ENCODE data around the gene LOXL1. TPM values are rescaled to one million over a fixed set of nuclear protein-coding genes. Genes with fewer than 3 reads are reported as not detected.

LOXL1 gene
- total and polyA plus RNA-seq, 9 of the 15 experiments (the other 6 are each of a cell fraction or from before 2014, with no cell fraction given) = 0.14 TPM; not detected in 8

DNA sequence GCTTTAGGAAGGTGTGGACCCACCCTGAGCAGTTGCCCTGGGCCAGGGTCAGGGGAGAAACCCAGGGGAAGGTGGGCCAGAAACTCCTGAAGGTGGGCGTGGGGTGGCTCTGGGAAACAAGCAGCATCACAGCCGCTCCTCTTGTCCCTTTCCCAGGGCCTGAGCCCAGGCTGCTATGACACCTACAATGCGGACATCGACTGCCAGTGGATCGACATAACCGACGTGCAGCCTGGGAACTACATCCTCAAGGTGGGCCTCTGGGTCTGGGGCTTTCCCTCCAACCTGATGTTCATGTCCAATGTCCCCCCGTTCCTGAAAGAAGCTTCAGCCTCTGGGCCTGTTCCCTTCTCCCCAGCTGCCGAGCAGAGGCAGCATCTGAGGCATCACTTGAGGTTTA is 21.4 kb downstream of the LOXL1 start:
- Histone ChIP-seq H3K4me1 (replicated peaks in 1 of 2; ENCODE audit: control insufficient read depth in 2 of 2, insufficient read depth in 2 of 2, low read length in 2 of 2) (peaks cover 0 to 16% of the 10 kb centered on the region in 2 experiments; a peak in 1 of 5 replicates), H3K36me3 (ENCODE audit: control insufficient read depth, insufficient read depth, low read length) (no peaks in the 10 kb centered on the region), H2AFZ (ENCODE audit: low read depth, low read length) (no peak overlapping the region), H3K27me3 (ENCODE audit: control insufficient read depth in 2 of 2, insufficient read depth in 2 of 2, low read length in 2 of 2) (peaks cover 5 to 64% of the 10 kb centered on the region in 2 experiments; a peak in 4 of 5 replicates), H3K79me2 (ENCODE audit: control insufficient read depth, insufficient read depth, low read length) (no peaks in the 10 kb centered on the region), H4K20me1 (replicated peaks; ENCODE audit: control insufficient read depth, insufficient read depth, low read length) (peaks cover 22% of the 10 kb centered on the region), H3K27ac (ENCODE audit: extremely low read depth, low read depth, low read length) (no peak overlapping the region), H3K9me3 (replicated peaks; ENCODE audit: control insufficient read depth, insufficient read depth, low read depth, low read length) (no peaks in the 10 kb centered on the region), H3K4me3 (no peak overlapping the region), H3K4me2 (ENCODE audit: insufficient read depth, low read length) (no peak overlapping the region), H3K9me1 (ENCODE audit: control insufficient read depth, insufficient read depth, low read length) (no peaks in the 10 kb centered on the region), H3K9ac (ENCODE audit: insufficient read depth in 1 of 2, low read depth in 2 of 2, low read length in 2 of 2) (0 out of 4 replicates have a peak overlapping the region, but pooled peaks of 1 of the 2 experiments have one; percentile 48)
- CTCF ChIA-PET (ENCODE audit: low intra/inter-chr PET ratio) = no interaction called here
- POLR2A ChIA-PET = no interaction called here
- TF ChIP-seq SMC3 (conservative IDR thresholded peaks at IDR 0.05; ENCODE audit: insufficient read depth, low read depth, low read length) = no peak
- no peak for TF ChIP-seq NFATC3 (IDR thresholded peaks at IDR 0.05)
- TF ChIP-seq, protein P1, sequence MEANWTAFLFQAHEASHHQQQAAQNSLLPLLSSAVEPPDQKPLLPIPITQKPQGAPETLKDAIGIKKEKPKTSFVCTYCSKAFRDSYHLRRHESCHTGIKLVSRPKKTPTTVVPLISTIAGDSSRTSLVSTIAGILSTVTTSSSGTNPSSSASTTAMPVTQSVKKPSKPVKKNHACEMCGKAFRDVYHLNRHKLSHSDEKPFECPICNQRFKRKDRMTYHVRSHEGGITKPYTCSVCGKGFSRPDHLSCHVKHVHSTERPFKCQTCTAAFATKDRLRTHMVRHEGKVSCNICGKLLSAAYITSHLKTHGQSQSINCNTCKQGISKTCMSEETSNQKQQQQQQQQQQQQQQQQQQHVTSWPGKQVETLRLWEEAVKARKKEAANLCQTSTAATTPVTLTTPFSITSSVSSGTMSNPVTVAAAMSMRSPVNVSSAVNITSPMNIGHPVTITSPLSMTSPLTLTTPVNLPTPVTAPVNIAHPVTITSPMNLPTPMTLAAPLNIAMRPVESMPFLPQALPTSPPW (CRISPR knock-in tag; IDR thresholded peaks at IDR 0.05) = no peak
- TF ChIP-seq ETV5 (CRISPR knock-in tag; IDR thresholded peaks at IDR 0.05; ENCODE audit: low read depth) = no peak
- no peak for TF ChIP-seq ZBTB33 (CRISPR knock-in tag; IDR thresholded peaks at IDR 0.05)
- TF ChIP-seq, protein P2, sequence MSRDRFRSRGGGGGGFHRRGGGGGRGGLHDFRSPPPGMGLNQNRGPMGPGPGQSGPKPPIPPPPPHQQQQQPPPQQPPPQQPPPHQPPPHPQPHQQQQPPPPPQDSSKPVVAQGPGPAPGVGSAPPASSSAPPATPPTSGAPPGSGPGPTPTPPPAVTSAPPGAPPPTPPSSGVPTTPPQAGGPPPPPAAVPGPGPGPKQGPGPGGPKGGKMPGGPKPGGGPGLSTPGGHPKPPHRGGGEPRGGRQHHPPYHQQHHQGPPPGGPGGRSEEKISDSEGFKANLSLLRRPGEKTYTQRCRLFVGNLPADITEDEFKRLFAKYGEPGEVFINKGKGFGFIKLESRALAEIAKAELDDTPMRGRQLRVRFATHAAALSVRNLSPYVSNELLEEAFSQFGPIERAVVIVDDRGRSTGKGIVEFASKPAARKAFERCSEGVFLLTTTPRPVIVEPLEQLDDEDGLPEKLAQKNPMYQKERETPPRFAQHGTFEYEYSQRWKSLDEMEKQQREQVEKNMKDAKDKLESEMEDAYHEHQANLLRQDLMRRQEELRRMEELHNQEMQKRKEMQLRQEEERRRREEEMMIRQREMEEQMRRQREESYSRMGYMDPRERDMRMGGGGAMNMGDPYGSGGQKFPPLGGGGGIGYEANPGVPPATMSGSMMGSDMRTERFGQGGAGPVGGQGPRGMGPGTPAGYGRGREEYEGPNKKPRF (IDR thresholded peaks at IDR 0.05; ENCODE audit: low read depth, low read length) = no peak
- no peak for TF ChIP-seq CSDE1 (IDR thresholded peaks at IDR 0.05)
- TF ChIP-seq FOXJ2 (tag; IDR thresholded peaks at IDR 0.05) = no peak
- 0% methylated on average over 9 of the region's 9 CpGs for WGBS (ENCODE audit: insufficient coverage, low coverage, missing lambda C conversion rate)
- no peak for FAIRE-seq
- in situ Hi-C loops (cut with MboI) (no loop called here), intact Hi-C loops (cut with micrococcal nuclease) (no loop called here)
- ATAC-seq = no peak
- DNase-seq (ENCODE audit: extremely low read depth in 1 of 4, low spot score in 3 of 4) = no peak
- no TSS peak for BruUV-seq (replicated peaks)

All from K562 (cell line).